ENCODE results near the gene HTR3A.
"Not testable (repeated sequence)": the region's sequence is repeated elsewhere in the genome, so short reads cannot be mapped to it uniquely, and the experiment has no call there.

HTR3A gene

GRCh38 chr11:113974741-113975470 lies at the start of gene HTR3A:
Gene HTR3A, plus strand, starts transcription at chr11:113975108. Its CDS starts 218 bp downstream, at chr11:113975326.
- FAIRE-seq, result no peak

- no peak for FAIRE-seq
Observed at GRCh38 chr11:113926273-113927197, 48.4 kb upstream of the HTR3A start.

GRCh38 chr11:113928311-113928710 lies 46.6 kb upstream of the HTR3A start:
- FAIRE-seq, result no peak

- no peak for FAIRE-seq
Observed at GRCh38 chr11:113932788-113933187, 42.1 kb upstream of the HTR3A start.

GRCh38 chr11:113934193-113934592 lies 40.7 kb upstream of the HTR3A start:
- not testable (repeated sequence) for FAIRE-seq

GRCh38 chr11:113934761-113935160 lies 40.1 kb upstream of the HTR3A start:
- no peak for FAIRE-seq

GRCh38 chr11:113935858-113936257 lies 39.0 kb upstream of the HTR3A start:
- no peak for FAIRE-seq

GRCh38 chr11:113937918-113938317 lies 37.0 kb upstream of the HTR3A start:
- no peak for FAIRE-seq

GRCh38 chr11:113942256-113942655 lies 32.7 kb upstream of the HTR3A start:
- FAIRE-seq, result no peak

- FAIRE-seq, result not testable (repeated sequence)
Observed at GRCh38 chr11:113946162-113946561, 28.7 kb upstream of the HTR3A start.

GRCh38 chr11:113947994-113948393 lies 26.9 kb upstream of the HTR3A start:
- FAIRE-seq, result no peak

GRCh38 chr11:113949891-113950290 lies 25.0 kb upstream of the HTR3A start:
- no peak for FAIRE-seq

- no peak for FAIRE-seq
Observed at GRCh38 chr11:113951537-113951936, 23.4 kb upstream of the HTR3A start.

- FAIRE-seq, result no peak
Observed at GRCh38 chr11:113952070-113952469, 22.8 kb upstream of the HTR3A start.

GRCh38 chr11:113952588-113952987 lies 22.3 kb upstream of the HTR3A start:
- no peak for FAIRE-seq

GRCh38 chr11:113954235-113954634 lies 20.7 kb upstream of the HTR3A start:
- FAIRE-seq, result no peak

GRCh38 chr11:113956986-113957385 lies 17.9 kb upstream of the HTR3A start:
- FAIRE-seq, result no peak

GRCh38 chr11:113960702-113961330 lies 14.1 kb upstream of the HTR3A start:
- no peak for FAIRE-seq

- no peak for FAIRE-seq
Observed at GRCh38 chr11:113967361-113967760, 7.5 kb upstream of the HTR3A start.

- no peak for FAIRE-seq
Observed at GRCh38 chr11:113971506-113972195, 3.3 kb upstream of the HTR3A start.

- FAIRE-seq, result no peak
Observed at GRCh38 chr11:113977071-113977490, 2.2 kb downstream of the HTR3A start.

- no peak for FAIRE-seq
Observed at GRCh38 chr11:113977701-113978100, 2.8 kb downstream of the HTR3A start.

GRCh38 chr11:113979431-113979830 lies 4.5 kb downstream of the HTR3A start:
- FAIRE-seq, result no peak
